ENCODE data around the gene POLR2A. TPM values are rescaled to one million over a fixed set of nuclear protein-coding genes. Genes with fewer than 3 reads are reported as not detected.
A peak's percentile ranks its signal among the peaks of the same experiment; 100 is the strongest.

The POLR2A gene
- total and polyA plus RNA-seq, 7 experiments from 2014 or later, result 43.6 to 501 (median 173) TPM

DNA sequence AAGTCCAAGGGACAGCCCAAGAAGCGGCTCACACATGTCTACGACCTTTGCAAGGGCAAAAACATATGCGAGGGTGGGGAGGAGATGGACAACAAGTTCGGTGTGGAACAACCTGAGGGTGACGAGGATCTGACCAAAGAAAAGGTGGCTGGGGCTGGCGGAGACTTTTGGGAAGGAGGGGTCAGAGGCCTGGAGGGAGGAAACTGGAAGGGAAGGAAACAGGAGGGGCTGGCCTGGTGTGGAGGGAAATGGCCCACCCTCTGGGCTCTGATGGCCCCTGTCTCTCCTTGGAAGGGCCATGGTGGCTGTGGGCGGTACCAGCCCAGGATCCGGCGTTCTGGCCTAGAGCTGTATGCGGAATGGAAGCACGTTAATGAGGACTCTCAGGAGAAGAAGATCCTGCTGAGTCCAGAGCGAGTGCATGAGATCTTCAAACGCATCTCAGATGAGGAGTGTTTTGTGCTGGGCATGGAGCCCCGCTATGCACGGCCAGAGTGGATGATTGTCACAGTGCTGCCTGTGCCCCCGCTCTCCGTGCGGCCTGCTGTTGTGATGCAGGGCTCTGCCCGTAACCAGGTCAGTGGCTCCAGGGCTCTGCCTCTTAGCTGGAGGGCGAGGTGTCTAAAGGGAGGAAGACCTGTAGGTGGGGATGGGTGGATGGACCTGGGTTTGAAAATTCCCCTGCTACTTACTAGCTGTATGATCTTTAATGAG lies 12.5 kb downstream of the POLR2A start:
- no peaks in the 10 kb centered on the region for H3K27me3 Mint-ChIP-seq
- Histone ChIP-seq H3K36me3 (ENCODE audit: control insufficient read depth in 2 of 3, insufficient read depth in 3 of 3, low read length in 3 of 3) (peaks cover 44 to 62% (median 45%) of the 10 kb centered on the region in 3 experiments), H3K4me1 (ENCODE audit: control insufficient read depth in 2 of 2, insufficient read depth in 2 of 2, low read length in 2 of 2) (peaks cover 0 to 2% of the 10 kb centered on the region in 2 donors), H3K9me3 (ENCODE audit: control insufficient read depth in 2 of 3, low read length in 3 of 3) (no peaks in the 10 kb centered on the region), H3K27me3 (ENCODE audit: control insufficient read depth in 2 of 2, insufficient read depth in 2 of 2, low read length in 2 of 2) (no peaks in the 10 kb centered on the region), H3K4me3 (ENCODE audit: low read length) (no peak overlapping the region), H3K27ac (ENCODE audit: low read depth, low read length) (no peak overlapping the region)
- ATAC-seq (no peak), DNase-seq (no peak)
- CTCF ChIA-PET, result interaction anchor here (0.9 to 1.1 kb wide), 2 partner anchors 18 to 93 kb away, joined by 3 read pairs; no protein-coding TSS in a partner anchor
- POLR2A ChIA-PET, result interaction anchor here (1.5 to 4.9 kb wide), 4 partner anchors 11 to 60 kb away, joined by 3 to 29 read pairs (median 6); partner anchors contain the start of gene POLR2A
- H3K27ac Mint-ChIP-seq, result peak overlapping the region in 4 of 9 donors; percentile 47 to 72 (median 61)
- no peaks in the 10 kb centered on the region for H3K9me3 Mint-ChIP-seq
- no peak overlapping the region for H3K4me3 Mint-ChIP-seq
- peaks cover 19 to 59% (median 33%) of the 10 kb centered on the region in 5 donors for H3K36me3 Mint-ChIP-seq
- peaks cover 15 to 33% (median 23%) of the 10 kb centered on the region in 7 donors for H3K4me1 Mint-ChIP-seq
- intact Hi-C loops (cut with micrococcal nuclease), result no loop called here

DNA sequence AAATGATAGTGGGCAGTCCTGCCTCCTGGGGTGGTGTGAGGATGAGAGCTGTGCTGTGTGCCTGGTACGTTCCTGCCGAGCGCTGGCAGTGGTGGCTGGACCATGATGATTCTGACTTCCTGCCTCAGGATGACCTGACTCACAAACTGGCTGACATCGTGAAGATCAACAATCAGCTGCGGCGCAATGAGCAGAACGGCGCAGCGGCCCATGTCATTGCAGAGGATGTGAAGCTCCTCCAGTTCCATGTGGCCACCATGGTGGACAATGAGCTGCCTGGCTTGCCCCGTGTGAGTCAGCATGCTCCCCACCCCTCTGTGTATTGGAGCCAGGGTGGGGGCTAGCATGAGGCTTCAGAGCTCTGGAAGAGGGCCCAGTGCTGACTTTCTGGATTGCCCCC lies 13.1 kb downstream of the POLR2A start:
- no peak overlapping the region for H3K4me3 Mint-ChIP-seq
- ChIA-PET CTCF (interaction anchor here (0.9 to 1.1 kb wide), 2 partner anchors 18 to 92 kb away, joined by 3 read pairs; no protein-coding TSS in a partner anchor), POLR2A (interaction anchor here (0.6 to 1.6 kb wide), 4 partner anchors 9 to 82 kb away, joined by 3 to 4 read pairs (median 4); partner anchors contain the start of gene CD68)
- no peaks in the 10 kb centered on the region for H3K9me3 ChIP-seq (ENCODE audit: control insufficient read depth in 2 of 3, low read length in 3 of 3)
- peaks cover 50 to 68% (median 51%) of the 10 kb centered on the region in 3 experiments for H3K36me3 ChIP-seq (ENCODE audit: control insufficient read depth in 2 of 3, insufficient read depth in 3 of 3, low read length in 3 of 3)
- ATAC-seq, result no peak
- no peaks in the 10 kb centered on the region for H3K27me3 Mint-ChIP-seq
- no peaks in the 10 kb centered on the region for H3K4me1 ChIP-seq (ENCODE audit: control insufficient read depth in 2 of 2, insufficient read depth in 2 of 2, low read length in 2 of 2)
- H3K36me3 Mint-ChIP-seq, result peaks cover 20 to 58% (median 34%) of the 10 kb centered on the region in 5 donors
- H3K4me1 Mint-ChIP-seq, result peaks cover 12 to 27% (median 18%) of the 10 kb centered on the region in 7 donors
- H3K27ac ChIP-seq (ENCODE audit: low read depth, low read length), result no peak overlapping the region
- no peaks in the 10 kb centered on the region for H3K27me3 ChIP-seq (ENCODE audit: control insufficient read depth in 2 of 2, insufficient read depth in 2 of 2, low read length in 2 of 2)
- H3K4me3 ChIP-seq (ENCODE audit: low read length), result no peak overlapping the region
- H3K9me3 Mint-ChIP-seq, result no peaks in the 10 kb centered on the region
- no peak for DNase-seq
- intact Hi-C loops (cut with micrococcal nuclease), result no loop called here
- H3K27ac Mint-ChIP-seq, result peak overlapping the region in 1 of 9 donors; percentile 71

DNA sequence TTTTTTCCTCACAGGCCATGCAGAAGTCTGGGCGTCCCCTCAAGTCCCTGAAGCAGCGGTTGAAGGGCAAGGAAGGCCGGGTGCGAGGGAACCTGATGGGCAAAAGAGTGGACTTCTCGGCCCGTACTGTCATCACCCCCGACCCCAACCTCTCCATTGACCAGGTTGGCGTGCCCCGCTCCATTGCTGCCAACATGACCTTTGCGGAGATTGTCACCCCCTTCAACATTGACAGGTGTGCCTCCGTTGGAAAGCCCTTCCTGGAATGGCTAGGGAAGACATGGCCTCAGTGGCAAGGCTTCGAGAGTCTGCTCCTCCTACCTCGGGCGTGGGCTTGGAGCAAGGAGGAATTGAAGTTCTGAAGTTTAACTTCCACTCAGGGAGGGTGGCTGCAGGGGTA lies 13.5 kb downstream of the POLR2A start:
- Mint-ChIP-seq H3K27ac (peak overlapping the region in 1 of 9 donors; percentile 67), H3K27me3 (no peaks in the 10 kb centered on the region), H3K36me3 (peaks cover 20 to 61% (median 34%) of the 10 kb centered on the region in 5 donors), H3K4me1 (peaks cover 11 to 25% (median 17%) of the 10 kb centered on the region in 7 donors), H3K4me3 (no peak overlapping the region), H3K9me3 (no peaks in the 10 kb centered on the region)
- DNase-seq (no peak), ATAC-seq (no peak)
- Histone ChIP-seq H3K9me3 (ENCODE audit: control insufficient read depth in 2 of 3, low read length in 3 of 3) (no peaks in the 10 kb centered on the region), H3K4me1 (ENCODE audit: control insufficient read depth in 2 of 2, insufficient read depth in 2 of 2, low read length in 2 of 2) (no peaks in the 10 kb centered on the region), H3K27ac (ENCODE audit: low read depth, low read length) (no peak overlapping the region), H3K27me3 (ENCODE audit: control insufficient read depth in 2 of 2, insufficient read depth in 2 of 2, low read length in 2 of 2) (no peaks in the 10 kb centered on the region), H3K4me3 (ENCODE audit: low read length) (no peak overlapping the region), H3K36me3 (ENCODE audit: control insufficient read depth in 2 of 3, insufficient read depth in 3 of 3, low read length in 3 of 3) (peaks cover 52 to 73% (median 55%) of the 10 kb centered on the region in 3 experiments)
- CTCF ChIA-PET, result interaction anchor here (1.1 kb wide), 1 partner anchor 17 kb away, joined by 3 read pairs; no protein-coding TSS in a partner anchor
- intact Hi-C loops (cut with micrococcal nuclease), result no loop called here
- POLR2A ChIA-PET, result interaction anchor here (0.6 to 1.5 kb wide), 3 partner anchors 9 to 82 kb away, joined by 3 to 4 read pairs (median 4); partner anchors contain the start of gene CD68

DNA sequence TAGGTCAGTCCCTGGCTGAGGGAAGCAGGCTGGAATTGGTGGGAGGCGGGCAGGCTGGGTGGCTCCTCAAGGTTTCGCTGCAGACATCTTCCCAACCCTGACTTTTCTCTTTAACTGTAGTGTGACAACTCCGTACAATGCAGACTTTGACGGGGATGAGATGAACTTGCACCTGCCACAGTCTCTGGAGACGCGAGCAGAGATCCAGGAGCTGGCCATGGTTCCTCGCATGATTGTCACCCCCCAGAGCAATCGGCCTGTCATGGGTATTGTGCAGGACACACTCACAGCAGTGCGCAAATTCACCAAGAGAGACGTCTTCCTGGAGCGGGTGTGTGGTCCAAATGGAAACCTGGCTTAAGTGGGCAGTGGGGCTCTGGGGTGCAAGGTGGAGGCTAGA lies 15.0 kb downstream of the POLR2A start:
- H3K4me3 Mint-ChIP-seq, result no peak overlapping the region
- peaks cover 26 to 64% (median 42%) of the 10 kb centered on the region in 5 donors for H3K36me3 Mint-ChIP-seq
- H3K36me3 ChIP-seq (ENCODE audit: control insufficient read depth in 2 of 3, insufficient read depth in 3 of 3, low read length in 3 of 3), result peaks cover 58 to 88% (median 68%) of the 10 kb centered on the region in 3 experiments
- DNase-seq (no peak), ATAC-seq (no peak)
- H3K4me1 Mint-ChIP-seq, result peaks cover 0 to 10% (median 5%) of the 10 kb centered on the region in 7 donors
- H3K27ac Mint-ChIP-seq, result peak overlapping the region in 1 of 9 donors; percentile 48
- H3K27ac ChIP-seq (ENCODE audit: low read depth, low read length), result no peak overlapping the region
- CTCF ChIA-PET, result no interaction called here
- H3K9me3 ChIP-seq (ENCODE audit: control insufficient read depth in 2 of 3, low read length in 3 of 3), result no peaks in the 10 kb centered on the region
- POLR2A ChIA-PET, result interaction anchor here (0.6 to 0.7 kb wide), 4 partner anchors 15 to 289 kb away, joined by 3 to 4 read pairs (median 4); no protein-coding TSS in a partner anchor
- no peaks in the 10 kb centered on the region for H3K4me1 ChIP-seq (ENCODE audit: control insufficient read depth in 2 of 2, insufficient read depth in 2 of 2, low read length in 2 of 2)
- no peaks in the 10 kb centered on the region for H3K27me3 Mint-ChIP-seq
- H3K9me3 Mint-ChIP-seq, result peaks cover 0 to 1% (median 0%) of the 10 kb centered on the region in 11 donors
- H3K4me3 ChIP-seq (ENCODE audit: low read length), result no peak overlapping the region
- H3K27me3 ChIP-seq (ENCODE audit: control insufficient read depth in 2 of 2, insufficient read depth in 2 of 2, low read length in 2 of 2), result no peaks in the 10 kb centered on the region
- intact Hi-C loops (cut with micrococcal nuclease), result no loop called here

DNA sequence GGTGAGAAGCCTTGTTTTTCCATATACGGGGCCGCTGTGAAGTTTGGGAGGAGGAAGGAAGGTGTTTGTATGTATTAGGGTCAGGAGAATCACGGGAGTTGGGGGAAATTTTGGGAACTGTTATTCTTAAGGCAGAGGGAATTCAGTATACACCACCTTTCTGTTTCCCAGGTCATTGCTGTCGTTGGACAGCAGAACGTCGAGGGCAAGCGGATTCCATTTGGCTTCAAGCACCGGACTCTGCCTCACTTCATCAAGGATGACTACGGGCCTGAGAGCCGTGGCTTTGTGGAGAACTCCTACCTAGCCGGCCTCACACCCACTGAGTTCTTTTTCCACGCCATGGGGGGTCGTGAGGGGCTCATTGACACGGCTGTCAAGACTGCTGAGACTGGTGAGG lies 17.6 kb downstream of the POLR2A start:
- H3K4me1 Mint-ChIP-seq, result peaks cover 0 to 3% (median 0%) of the 10 kb centered on the region in 7 donors
- no peak overlapping the region for H3K4me3 Mint-ChIP-seq
- ChIA-PET POLR2A (interaction anchor here (0.8 to 3.2 kb wide), 3 partner anchors 17 to 65 kb away, joined by 4 to 19 read pairs (median 8); partner anchors contain the start of genes POLR2A and ZBTB4), CTCF (interaction anchor here (0.6 to 1.8 kb wide), 3 partner anchors 24 to 100 kb away, joined by 3 to 6 read pairs (median 3); no protein-coding TSS in a partner anchor)
- Histone ChIP-seq H3K27ac (ENCODE audit: low read depth, low read length) (no peak overlapping the region), H3K27me3 (ENCODE audit: control insufficient read depth in 2 of 2, insufficient read depth in 2 of 2, low read length in 2 of 2) (no peaks in the 10 kb centered on the region), H3K4me1 (ENCODE audit: control insufficient read depth in 2 of 2, insufficient read depth in 2 of 2, low read length in 2 of 2) (no peaks in the 10 kb centered on the region), H3K4me3 (ENCODE audit: low read length) (no peak overlapping the region), H3K9me3 (ENCODE audit: control insufficient read depth in 2 of 3, low read length in 3 of 3) (no peaks in the 10 kb centered on the region), H3K36me3 (ENCODE audit: control insufficient read depth in 2 of 3, insufficient read depth in 3 of 3, low read length in 3 of 3) (peaks cover 57 to 95% (median 72%) of the 10 kb centered on the region in 3 experiments)
- H3K9me3 Mint-ChIP-seq, result peaks cover 0 to 1% (median 0%) of the 10 kb centered on the region in 11 donors
- H3K27ac Mint-ChIP-seq, result peak overlapping the region in 1 of 9 donors; percentile 72
- peaks cover 21 to 62% (median 38%) of the 10 kb centered on the region in 5 donors for H3K36me3 Mint-ChIP-seq
- ATAC-seq, result no peak
- intact Hi-C loops (cut with micrococcal nuclease), result no loop called here
- no peaks in the 10 kb centered on the region for H3K27me3 Mint-ChIP-seq
- no peak for DNase-seq

DNA sequence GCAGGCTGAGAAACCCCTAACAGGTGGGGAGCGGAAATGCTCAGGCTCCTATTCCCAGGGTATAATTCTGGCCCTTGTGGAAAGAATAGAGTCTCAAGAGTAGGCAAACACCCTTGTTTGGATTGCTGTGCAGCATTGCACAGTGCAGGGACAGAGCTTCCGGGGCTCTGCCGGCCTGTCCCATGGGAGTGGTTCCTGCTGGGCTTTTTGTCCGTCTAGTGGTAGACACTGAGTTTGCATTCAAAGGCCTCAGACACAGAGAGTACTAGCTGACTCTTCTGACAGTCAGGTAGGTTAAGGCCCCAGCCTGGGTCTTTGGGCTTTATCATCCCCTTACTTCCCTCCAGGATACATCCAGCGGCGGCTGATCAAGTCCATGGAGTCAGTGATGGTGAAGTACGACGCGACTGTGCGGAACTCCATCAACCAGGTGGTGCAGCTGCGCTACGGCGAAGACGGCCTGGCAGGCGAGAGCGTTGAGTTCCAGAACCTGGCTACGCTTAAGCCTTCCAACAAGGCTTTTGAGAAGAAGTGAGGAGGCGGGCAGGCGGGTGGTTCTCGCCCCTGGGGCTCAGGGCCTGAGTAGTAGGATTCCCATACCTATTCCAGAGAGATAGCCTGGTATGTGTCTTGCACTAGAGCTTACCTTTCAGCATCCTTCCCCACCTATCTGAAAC lies 18.1 kb downstream of the POLR2A start:
- DNase-seq (no peak), ATAC-seq (no peak)
- H3K27ac ChIP-seq (ENCODE audit: low read depth, low read length), result no peak overlapping the region
- H3K4me1 ChIP-seq (ENCODE audit: control insufficient read depth in 2 of 2, insufficient read depth in 2 of 2, low read length in 2 of 2), result no peaks in the 10 kb centered on the region
- Mint-ChIP-seq H3K27ac (peak overlapping the region in 2 of 9 donors; percentile 33 to 46), H3K9me3 (peaks cover 0 to 1% (median 0%) of the 10 kb centered on the region in 11 donors), H3K4me1 (peaks cover 0 to 3% (median 0%) of the 10 kb centered on the region in 7 donors), H3K27me3 (no peaks in the 10 kb centered on the region), H3K36me3 (peaks cover 18 to 57% (median 35%) of the 10 kb centered on the region in 5 donors), H3K4me3 (no peak overlapping the region)
- ChIA-PET CTCF (interaction anchor here (0.6 to 1.8 kb wide), 5 partner anchors 24 to 100 kb away, joined by 3 to 6 read pairs (median 3); no protein-coding TSS in a partner anchor), POLR2A (interaction anchor here (2.2 to 3.2 kb wide), 2 partner anchors 17 to 66 kb away, joined by 8 to 19 read pairs; partner anchors contain the start of gene POLR2A)
- peaks cover 51 to 95% (median 71%) of the 10 kb centered on the region in 3 experiments for H3K36me3 ChIP-seq (ENCODE audit: control insufficient read depth in 2 of 3, insufficient read depth in 3 of 3, low read length in 3 of 3)
- no peak overlapping the region for H3K4me3 ChIP-seq (ENCODE audit: low read length)
- intact Hi-C loops (cut with micrococcal nuclease), result no loop called here
- no peaks in the 10 kb centered on the region for H3K9me3 ChIP-seq (ENCODE audit: control insufficient read depth in 2 of 3, low read length in 3 of 3)
- no peaks in the 10 kb centered on the region for H3K27me3 ChIP-seq (ENCODE audit: control insufficient read depth in 2 of 2, insufficient read depth in 2 of 2, low read length in 2 of 2)
